ENCODE results near the gene SPATA33.

- no peak for TF ChIP-seq CTCF (IDR thresholded peaks at IDR 0.05)
- TF ChIP-seq POLR2A (IDR thresholded peaks at IDR 0.05), result no peak
- TF ChIP-seq POLR2AphosphoS5 (IDR thresholded peaks at IDR 0.05), result no peak
- TF ChIP-seq EP300 (IDR thresholded peaks at IDR 0.05; ENCODE audit: low read depth), result no peak
Observed at GRCh38 chr16:89704281-89704680, 46.6 kb downstream of the SPATA33 start.

Data from transverse colon (tissue), 4 donors.